NOMO-1 (cell line): ENCODE measurements around the gene PTEN.
"Not testable (repeated sequence)": the region's sequence is repeated elsewhere in the genome, so short reads cannot be mapped to it uniquely, and the experiment has no call there.

Experiments
- DNase-seq, 2 experiments: peaks; one replicate each; lab custom pipeline; 2025; ENCODE audit not compliant: unreplicated experiment in 2 of 2; lab: John Stamatoyannopoulos, UW

The PTEN gene

DNA sequence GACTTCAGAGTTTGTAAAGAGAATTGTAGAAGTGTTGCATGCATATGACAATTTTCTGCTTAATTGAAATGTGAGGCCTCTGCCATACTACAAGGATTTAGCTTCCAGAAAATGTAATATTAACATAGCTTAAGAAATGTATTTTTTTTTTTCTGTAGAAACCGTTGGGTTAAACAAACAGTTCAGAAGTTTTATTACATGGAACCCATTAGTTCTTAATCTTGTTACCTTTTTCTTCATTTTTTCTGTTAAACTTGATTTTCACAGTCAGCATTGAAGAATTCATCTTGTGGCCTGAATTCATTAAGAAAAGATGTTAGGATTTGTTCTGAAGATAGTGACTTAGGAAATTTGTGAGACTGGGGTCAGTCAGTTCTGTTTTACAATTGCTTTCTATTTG lies 4.9 kb downstream of the PTEN start:
- no peak for DNase-seq

- DNase-seq: not testable (repeated sequence)
Observed at GRCh38 chr10:87869139-87869538, 5.7 kb downstream of the PTEN start.

DNA sequence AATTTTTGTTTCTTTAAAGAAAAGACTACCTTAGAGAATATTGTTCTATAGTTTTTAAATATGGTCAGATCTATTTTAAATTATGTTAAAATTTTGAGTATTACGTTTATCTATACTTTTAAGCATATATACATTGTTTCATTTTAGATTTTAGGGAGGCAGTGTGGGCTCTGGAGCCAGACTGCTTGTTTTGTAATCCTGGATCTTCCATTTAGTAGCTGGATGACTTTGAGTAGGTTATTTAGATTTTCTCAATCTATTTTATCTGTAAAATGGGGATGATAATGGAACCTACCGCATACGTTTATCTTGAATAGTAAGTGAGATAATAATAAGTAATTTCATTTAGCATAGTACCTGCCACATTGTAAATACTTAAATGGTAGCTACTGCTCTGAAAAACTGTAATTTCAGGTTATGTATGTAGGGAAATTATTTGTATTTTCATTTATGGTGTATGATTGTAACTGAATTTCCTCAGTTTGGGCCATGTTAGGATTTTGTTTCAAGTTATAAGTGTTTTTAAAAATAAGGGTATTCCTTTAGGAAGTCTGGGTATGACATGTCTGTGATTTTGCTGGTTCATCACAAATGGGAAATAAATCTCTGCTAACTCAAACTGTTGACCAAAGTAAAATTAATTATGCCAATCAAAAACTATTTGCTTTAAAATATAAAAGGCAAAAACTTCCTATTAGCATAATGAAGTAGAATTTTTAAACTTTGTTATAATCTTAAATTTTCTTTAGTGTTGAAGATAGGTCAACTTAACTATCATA lies 6.5 kb downstream of the PTEN start:
- no peak for DNase-seq

- no peak for DNase-seq
Observed at GRCh38 chr10:87872828-87873227, 9.4 kb downstream of the PTEN start.

DNA sequence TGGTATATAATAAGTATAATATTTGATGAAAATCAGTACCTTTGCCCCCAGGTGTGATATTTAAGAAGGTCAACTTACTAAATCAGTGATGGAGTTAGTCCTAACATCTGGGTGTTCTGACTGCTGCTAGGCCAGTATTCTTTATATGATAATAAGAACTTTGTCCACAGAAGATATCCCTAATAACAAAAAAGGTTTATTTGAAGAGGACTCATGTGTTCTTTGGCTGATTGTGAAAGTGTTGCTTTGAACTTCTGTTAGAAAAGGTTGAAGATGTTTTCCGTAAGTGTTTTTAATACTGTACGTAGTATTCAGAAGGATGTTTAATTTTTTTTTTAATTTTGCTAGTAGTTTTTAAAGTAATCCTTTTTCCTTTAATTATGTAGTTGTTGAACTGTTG lies 10.2 kb downstream of the PTEN start:
- no peak for DNase-seq

DNA sequence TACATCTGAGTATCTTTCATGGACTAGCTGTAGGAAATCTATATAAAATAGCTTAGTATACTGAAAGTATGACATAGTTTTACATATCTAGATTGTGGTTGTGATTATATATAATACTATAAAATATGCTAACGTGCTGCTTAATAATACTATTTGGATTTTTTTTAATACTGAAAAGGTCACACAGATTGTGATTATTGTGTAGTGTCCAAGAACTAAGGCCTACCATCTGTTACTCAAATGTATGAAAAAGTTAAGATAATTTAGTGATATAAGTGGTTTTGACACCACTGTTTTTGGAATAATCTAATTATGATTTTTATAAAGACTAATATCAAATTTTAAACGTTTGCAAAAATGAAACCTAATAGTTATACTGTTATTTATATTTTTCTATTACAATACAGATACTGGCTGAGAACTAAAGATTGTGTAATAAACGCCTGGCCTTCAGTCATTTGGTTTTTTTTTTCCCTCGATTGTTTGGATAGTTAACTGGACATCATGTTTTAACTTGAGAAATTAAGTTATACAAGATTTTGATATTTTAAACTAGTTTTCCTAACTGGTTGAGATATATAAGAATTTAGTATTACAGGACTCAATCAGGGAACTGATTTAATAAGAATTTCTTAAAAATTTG lies 12.6 kb downstream of the PTEN start:
- no peak for DNase-seq

DNA sequence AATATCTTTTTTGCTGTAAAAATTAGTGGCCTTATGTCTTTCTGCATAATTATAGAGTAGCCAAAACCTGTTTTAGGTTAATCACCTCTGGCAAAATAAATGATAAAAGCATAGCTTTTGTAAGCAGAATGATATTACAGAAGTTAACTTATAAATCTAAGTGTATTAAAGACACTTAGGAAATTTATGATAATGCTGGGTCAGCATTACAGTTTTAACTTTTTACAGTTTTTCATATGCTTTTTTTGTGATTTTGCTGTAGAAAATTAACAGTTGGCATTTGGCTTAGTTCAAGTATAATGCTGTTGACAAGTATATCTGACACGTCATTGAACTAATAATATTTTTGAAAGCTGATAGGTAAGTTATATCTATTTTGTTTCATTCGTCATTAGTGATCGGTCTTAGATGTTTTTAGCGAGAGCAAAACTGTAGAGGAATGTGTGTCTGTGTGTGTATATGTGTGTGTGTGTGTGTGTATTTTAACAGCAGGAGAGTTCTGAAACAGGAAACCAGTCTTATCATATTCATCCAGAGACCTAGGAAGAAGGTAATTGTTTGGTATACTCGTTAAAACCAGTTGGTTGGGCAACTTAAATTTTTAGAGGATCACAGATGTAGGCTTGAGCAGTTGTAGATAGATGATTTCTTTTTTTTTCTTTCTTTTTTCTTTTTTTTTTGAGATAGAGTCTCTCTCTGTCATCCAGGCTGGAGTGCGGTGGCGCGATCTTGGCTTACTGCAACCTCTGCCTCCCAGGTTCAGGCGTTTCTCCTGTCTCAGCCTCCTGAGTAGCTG lies 15.4 kb downstream of the PTEN start:
- no peak for DNase-seq

- DNase-seq: no peak
Observed at GRCh38 chr10:87880336-87880735, 16.9 kb downstream of the PTEN start.

DNA sequence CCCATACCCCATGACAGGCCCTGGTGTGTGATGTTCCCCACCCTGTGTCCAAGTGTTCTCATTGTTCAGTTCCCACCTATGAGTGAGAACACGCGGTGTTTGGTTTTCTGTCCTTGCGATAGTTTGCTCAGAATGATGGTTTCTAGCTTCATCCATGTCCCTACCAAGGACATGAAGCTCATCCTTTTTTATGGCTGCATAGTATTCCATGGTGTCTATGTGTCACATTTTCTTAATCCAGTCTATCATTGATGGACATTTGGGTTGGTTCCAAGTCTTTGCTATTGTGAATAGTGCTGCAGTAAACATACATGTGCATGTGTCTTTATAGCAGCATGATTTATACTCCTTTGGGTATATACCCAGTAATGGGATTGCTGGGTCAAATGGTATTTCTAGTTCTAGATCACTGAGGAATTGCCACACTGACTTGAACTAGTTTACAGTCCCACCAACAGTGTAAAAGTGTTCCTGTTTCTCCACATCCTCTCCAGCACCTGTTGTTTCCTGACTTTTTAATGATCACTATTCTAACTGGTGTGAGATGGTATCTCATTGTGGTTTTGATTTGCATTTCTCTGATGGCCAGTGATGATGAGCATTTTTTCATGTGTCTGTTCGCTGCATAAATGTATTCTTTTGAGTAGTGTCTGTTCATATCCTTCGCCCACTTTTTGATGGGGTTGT lies 18.1 kb downstream of the PTEN start:
- not testable (repeated sequence) for DNase-seq

DNA sequence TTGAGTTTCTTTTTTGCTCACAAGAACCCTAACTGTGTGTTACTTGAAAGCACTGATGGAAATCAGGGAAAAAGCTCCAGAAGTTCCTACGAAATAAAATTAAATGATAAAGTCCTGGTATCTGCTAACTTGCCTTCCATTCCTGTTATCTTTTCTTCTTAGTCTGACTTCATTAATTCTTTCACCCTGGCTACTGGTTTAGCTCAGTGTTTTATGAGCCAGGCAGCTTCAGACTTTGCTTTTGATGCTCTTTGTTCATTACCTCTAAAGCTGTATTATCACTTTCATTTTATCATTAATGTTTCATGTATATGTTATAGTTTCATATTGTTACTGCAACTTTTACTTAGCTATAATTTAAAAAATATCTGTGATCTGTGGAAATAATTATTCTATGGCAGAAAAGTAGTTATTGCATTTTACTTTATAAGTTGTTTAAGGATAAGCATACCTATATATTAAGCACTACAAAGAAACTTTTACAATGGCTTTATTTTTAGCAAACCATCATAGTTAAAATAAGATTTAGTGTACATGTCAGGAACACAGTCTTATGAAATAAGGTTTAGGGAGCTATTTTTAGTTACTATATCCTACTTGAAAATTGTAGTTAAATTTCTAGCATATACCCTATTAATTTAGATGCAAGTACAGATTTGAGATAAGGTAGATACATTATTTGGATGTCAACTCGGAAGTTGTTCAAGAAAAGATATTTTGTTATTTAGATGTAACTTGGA lies 19.3 kb downstream of the PTEN start:
- no peak for DNase-seq

- no peak for DNase-seq
Observed at GRCh38 chr10:87886635-87887034, 23.2 kb downstream of the PTEN start.

GRCh38 chr10:87887146-87887545 lies 23.7 kb downstream of the PTEN start:
- no peak for DNase-seq

- DNase-seq: no peak
Observed at GRCh38 chr10:87887548-87888289, 24.3 kb downstream of the PTEN start.

- no peak for DNase-seq
Observed at GRCh38 chr10:87895430-87895829, 32.0 kb downstream of the PTEN start.

DNA sequence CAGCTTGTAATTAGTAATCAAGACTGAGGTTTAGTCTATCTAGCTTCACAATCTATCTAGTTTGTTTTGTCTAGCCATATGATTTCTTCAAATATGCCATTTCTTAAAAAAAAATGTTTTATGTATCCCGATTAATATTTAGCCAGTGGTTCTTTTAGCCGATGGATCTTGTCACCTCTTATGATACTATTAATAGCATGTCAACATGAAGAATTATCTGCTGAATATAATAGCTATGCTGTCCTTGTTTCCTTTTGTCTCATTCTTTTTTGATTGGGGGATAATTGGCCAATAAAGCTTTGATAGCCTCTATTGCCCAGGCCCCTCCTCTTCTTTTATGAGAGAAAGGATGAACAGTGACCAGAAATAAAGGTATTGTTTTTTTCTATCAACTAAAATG lies 32.8 kb downstream of the PTEN start:
- no peak for DNase-seq

DNA sequence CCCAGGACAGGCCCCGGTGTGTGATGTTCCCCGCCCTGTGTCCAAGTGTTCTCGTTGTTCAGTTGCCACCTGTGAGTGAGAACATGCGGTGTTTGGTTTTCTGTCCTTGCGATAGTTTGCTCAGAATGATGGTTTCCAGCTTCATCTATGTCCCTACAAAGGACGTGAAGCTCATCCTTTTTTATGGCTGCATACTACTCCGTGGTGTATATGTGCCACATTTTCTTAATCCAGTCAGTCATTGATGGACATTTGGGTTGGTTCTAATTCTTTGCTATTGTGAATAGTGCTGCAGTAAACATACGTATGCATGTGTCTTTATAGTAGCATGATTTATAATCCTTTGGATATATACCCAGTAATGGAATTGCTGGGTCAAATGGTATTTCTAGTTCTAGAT lies 34.5 kb downstream of the PTEN start:
- not testable (repeated sequence) for DNase-seq

GRCh38 chr10:87903396-87903795 lies 40.0 kb downstream of the PTEN start:
- not testable (repeated sequence) for DNase-seq

DNA sequence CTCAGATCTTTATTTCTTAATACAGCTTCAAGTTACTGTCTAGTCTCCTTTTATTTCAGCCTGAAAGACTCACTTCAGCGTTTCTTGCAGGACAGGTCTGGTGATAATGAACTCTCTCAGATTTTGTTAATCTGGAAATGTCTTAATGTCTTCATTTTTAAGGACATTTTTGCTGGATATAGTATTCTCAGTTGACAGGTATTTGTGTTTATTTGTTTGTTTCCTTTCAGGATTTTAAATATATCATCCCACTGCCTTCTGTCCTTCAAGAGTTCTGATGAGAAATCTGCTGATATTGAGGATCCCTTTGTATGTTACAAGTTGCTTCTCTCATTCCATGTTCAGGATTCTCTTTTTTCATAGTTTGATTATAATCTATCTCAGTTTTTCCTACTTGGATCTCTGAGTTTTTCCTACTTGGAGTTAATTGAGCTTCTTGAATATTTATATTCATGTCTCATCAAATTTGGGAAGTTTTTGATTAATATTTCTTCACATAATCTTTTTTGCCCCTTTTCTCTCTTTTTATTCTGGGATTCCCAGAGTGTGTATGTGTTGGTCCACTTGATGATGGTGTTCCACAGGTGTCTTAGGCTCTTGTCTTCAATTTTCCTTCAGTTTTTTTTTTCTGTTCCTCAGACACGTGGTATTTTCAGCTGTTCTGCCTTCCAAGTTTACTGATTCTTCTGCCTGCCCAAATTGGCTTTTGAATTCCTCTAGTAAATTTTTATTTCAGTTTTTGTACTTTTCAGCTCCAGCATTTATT lies 49.9 kb downstream of the PTEN start:
- DNase-seq: no peak

DNA sequence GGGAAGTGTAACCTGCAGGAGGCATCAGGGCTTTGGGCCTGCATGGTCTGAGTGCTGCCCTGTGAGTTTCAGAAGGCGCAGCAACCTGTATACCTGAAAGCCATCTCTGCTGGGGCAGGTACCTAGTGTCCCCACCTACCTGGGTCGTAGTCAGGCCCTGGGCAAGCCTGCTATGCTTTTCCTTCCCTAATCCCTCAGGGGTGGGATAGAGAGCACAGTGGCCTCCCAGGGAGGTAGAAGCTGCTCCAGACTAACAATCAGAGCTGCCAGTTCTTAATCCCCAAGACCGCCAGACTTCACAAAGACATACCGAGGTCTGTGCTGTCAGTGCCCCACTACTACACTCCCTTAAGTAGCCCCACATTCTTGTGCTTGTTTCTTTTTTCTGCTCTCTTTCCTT lies 52.0 kb downstream of the PTEN start:
- DNase-seq: no peak
